Activated gamma-delta T cell treated with anti-CD3 and anti-CD28 coated beads, Interleukin-2, amount 50 U/mL, for 16 hours (primary cell): Measurements from ENCODE around the gene ATP6V1A.

Experiments
- DNase-seq: peaks from one replicate; pipeline ENCODE4 v3.0.0-alpha.2; 2020; ENCODE audit warnings: low read depth

The ATP6V1A gene

GRCh38 chr3:113747283-113748046, 630 bp downstream of the ATP6V1A start:
- no peak for DNase-seq

- no peak for DNase-seq
Measured at GRCh38 chr3:113751141-113751540, 4.3 kb downstream of the ATP6V1A start.

- no peak for DNase-seq
Measured at GRCh38 chr3:113753376-113753985, 6.6 kb downstream of the ATP6V1A start.

- DNase-seq, result no peak
Measured at GRCh38 chr3:113754494-113755159, 7.8 kb downstream of the ATP6V1A start.

GRCh38 chr3:113758389-113759024, 11.7 kb downstream of the ATP6V1A start:
- no peak for DNase-seq

- no peak for DNase-seq
Measured at GRCh38 chr3:113764698-113765097, 17.9 kb downstream of the ATP6V1A start.

- DNase-seq, result no peak
Measured at GRCh38 chr3:113769551-113769950, 22.7 kb downstream of the ATP6V1A start.

GRCh38 chr3:113771993-113772392, 25.2 kb downstream of the ATP6V1A start:
- no peak for DNase-seq

- no peak for DNase-seq
Measured at GRCh38 chr3:113773381-113773780, 26.5 kb downstream of the ATP6V1A start.

- DNase-seq, result no peak
Measured at GRCh38 chr3:113775516-113775915, 28.7 kb downstream of the ATP6V1A start.

- no peak for DNase-seq
Measured at GRCh38 chr3:113776564-113776963, 29.7 kb downstream of the ATP6V1A start.

GRCh38 chr3:113783463-113783862, 36.6 kb downstream of the ATP6V1A start:
- no peak for DNase-seq

- DNase-seq, result no peak
Measured at GRCh38 chr3:113783980-113784379, 37.1 kb downstream of the ATP6V1A start.

GRCh38 chr3:113791381-113791780, 44.5 kb downstream of the ATP6V1A start:
- DNase-seq, result no peak

- DNase-seq, result no peak
Measured at GRCh38 chr3:113794526-113794925, 47.7 kb downstream of the ATP6V1A start.

GRCh38 chr3:113795693-113796092, 48.9 kb downstream of the ATP6V1A start:
- no peak for DNase-seq

- DNase-seq, result no peak
Measured at GRCh38 chr3:113802795-113803455, 56.1 kb downstream of the ATP6V1A start.

GRCh38 chr3:113804661-113805060, 57.8 kb downstream of the ATP6V1A start:
- DNase-seq, result no peak

GRCh38 chr3:113805249-113805648, 58.4 kb downstream of the ATP6V1A start:
- DNase-seq, result no peak

GRCh38 chr3:113812854-113813253, 66.0 kb downstream of the ATP6V1A start:
- no peak for DNase-seq

- DNase-seq, result no peak
Measured at GRCh38 chr3:113819866-113820265, 73.0 kb downstream of the ATP6V1A start.

GRCh38 chr3:113825090-113825489, 78.3 kb downstream of the ATP6V1A start:
- DNase-seq, result no peak
